Gastroesophageal sphincter (tissue), 4 donors: ENCODE results near the gene CDH4. TPM values are rescaled to one million over a fixed set of nuclear protein-coding genes. Genes with fewer than 3 reads are reported as not detected.

ENCODE experiments used
- ATAC-seq: fragments of 150-250 bp; one replicate; pipeline ENCODE4 v1.9.1; 2016; ENCODE audit warnings: mild to moderate bottlenecking, moderate library complexity
- H3K27ac ChIP-seq, 4 donors: fragments of 200-600 bp; sonication (generic) in 3 of 4; 1 replicate in 3 of 4; 2 replicates in 1 of 4; pipeline ENCODE4 v1.5.1; 2016 to 2019
- H3K27me3 ChIP-seq: fragments of 200-600 bp; sonication (generic); one replicate; pipeline ENCODE4 v1.5.1; 2019
- H3K36me3 ChIP-seq, 2 donors: fragments of 200-600 bp; sonication (generic); one replicate each; pipeline ENCODE4 v1.5.1; 2019; ENCODE audit warnings: control low read depth in 1 of 2
- H3K4me1 ChIP-seq, 3 donors: fragments of 200-600 bp; sonication (generic); 1 replicate in 2 of 3; 2 replicates in 1 of 3; pipeline ENCODE4 v1.5.1; 2016 to 2019; ENCODE audit warnings: control low read depth in 2 of 3
- H3K4me3 ChIP-seq, 2 donors: fragments of 200-600 bp; sonication (generic); one replicate each; pipeline ENCODE4 v1.5.1; 2019; ENCODE audit warnings: mild to moderate bottlenecking in 1 of 2, moderate library complexity in 1 of 2
- H3K9me3 ChIP-seq, 3 donors: fragments of 200-600 bp; sonication (generic); one replicate each; pipeline ENCODE4 v1.5.1; 2017 to 2019; ENCODE audit warnings: control low read depth in 2 of 3
- CTCF ChIP-seq, 4 experiments: fragments of 200-600 bp in 2 of 4; fragments of 450-650 bp in 2 of 4; sonication (generic) in 1 of 4; IDR thresholded peaks; one replicate each; pipeline ENCODE4 v1.5.1; 2017 to 2019; ENCODE audit warnings: antibody characterized with exemption in 4 of 4, mild to moderate bottlenecking in 2 of 4, moderate library complexity in 2 of 4
- EP300 ChIP-seq: sonication (generic); formaldehyde crosslinking; IDR thresholded peaks from one replicate; pipeline ENCODE4 v1.6.1; 2017; ENCODE audit warnings: antibody characterized with exemption, mild to moderate bottlenecking
- POLR2A ChIP-seq, 2 donors: fragments of 450-650 bp; IDR thresholded peaks; one replicate each; pipeline ENCODE4 v1.6.1; 2017; ENCODE audit warnings: antibody characterized with exemption in 2 of 2, mild to moderate bottlenecking in 2 of 2, moderate library complexity in 1 of 2
- POLR2AphosphoS5 ChIP-seq: sonication (generic); formaldehyde crosslinking; IDR thresholded peaks from one replicate; pipeline ENCODE4 v1.6.1; 2017; ENCODE audit warnings: antibody characterized with exemption
- WGBS, 2 donors: methylation state at CpG; one replicate each; pipeline ENCODE4 v1.1.5; 2018; ENCODE audit warnings: low coverage in 1 of 2; 5-methylcytosine and 5-hydroxymethylcytosine counted together
- total RNA-seq, 4 donors: library from RNA; depleted of rRNA; stranded (reverse); fragments of >200 nt; gene quantifications; one replicate each; pipeline ENCODE4 v1.1.0, GENCODE V29; 2016

The CDH4 gene
- total RNA-seq, 4 donors from 2014 or later, result under 0.01 to 1.5 (median 0.42) TPM; not detected in 1

DNA sequence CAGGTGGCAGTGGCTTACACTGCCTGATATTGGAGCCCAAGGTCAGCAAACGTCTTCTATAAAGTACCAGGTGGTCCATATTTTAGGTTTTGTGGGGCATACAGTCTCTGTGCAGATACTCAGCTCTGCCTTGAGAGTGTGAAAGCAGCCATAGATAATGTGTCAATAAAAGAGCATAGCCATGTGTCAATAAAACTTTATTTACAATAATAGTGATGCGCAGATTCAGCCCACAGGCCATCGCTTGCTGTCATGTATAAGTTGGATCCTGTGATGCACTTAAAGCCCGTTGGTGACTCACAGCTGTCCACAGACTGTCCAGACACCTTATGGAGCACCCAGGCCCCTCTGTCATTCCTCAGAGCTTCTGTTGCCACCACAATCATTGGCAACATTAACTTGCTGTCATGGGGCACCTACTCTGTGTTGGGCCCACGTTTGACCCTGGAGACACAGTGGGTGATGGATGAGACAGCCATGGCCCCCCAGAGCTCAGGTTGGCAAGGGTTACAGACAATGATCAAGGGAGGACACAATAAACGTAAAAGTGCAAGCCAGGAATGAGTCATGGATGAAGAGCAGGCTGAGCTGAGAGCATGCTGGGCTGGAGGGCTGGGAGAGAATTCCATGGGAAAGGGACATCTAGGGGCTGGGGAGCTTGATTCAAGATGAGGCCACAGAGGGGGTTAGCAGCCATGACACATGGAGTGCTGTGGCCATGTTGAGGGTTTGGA, 640.0 kb downstream of the CDH4 start:
- Histone ChIP-seq H3K9me3 (peaks cover 0 to 8% (median 0%) of the 10 kb centered on the region in 3 donors), H3K4me1 (no peaks in the 10 kb centered on the region), H3K36me3 (no peaks in the 10 kb centered on the region), H3K4me3 (no peak overlapping the region), H3K27ac (no peak overlapping the region), H3K27me3 (peaks cover 37% of the 10 kb centered on the region)
- whole genome bisulfite sequencing, 2 donors, result 76 to 80% methylated on average over 4 to 5 of the region's 6 CpGs
- no peak for ATAC-seq
- TF ChIP-seq CTCF (IDR thresholded peaks at IDR 0.05) (no peak), EP300 (no peak), POLR2AphosphoS5 (no peak), POLR2A (IDR thresholded peaks at IDR 0.05) (no peak)

- no peak overlapping the region for H3K4me3 ChIP-seq
- no peak overlapping the region for H3K27ac ChIP-seq
- TF ChIP-seq POLR2AphosphoS5 (no peak), EP300 (no peak), CTCF (IDR thresholded peaks at IDR 0.05) (no peak), POLR2A (IDR thresholded peaks at IDR 0.05) (no peak)
- H3K27me3 ChIP-seq, result peaks cover 55% of the 10 kb centered on the region
- peaks cover 0 to 8% (median 0%) of the 10 kb centered on the region in 3 donors for H3K9me3 ChIP-seq
- no peaks in the 10 kb centered on the region for H3K4me1 ChIP-seq
- H3K36me3 ChIP-seq, result no peaks in the 10 kb centered on the region
- WGBS, 2 donors, result no CpG with 5 or more reads among the region's 22 CpGs
- no peak for ATAC-seq
Measured at GRCh38 chr20:61895016-61895415, 643.0 kb downstream of the CDH4 start.

DNA sequence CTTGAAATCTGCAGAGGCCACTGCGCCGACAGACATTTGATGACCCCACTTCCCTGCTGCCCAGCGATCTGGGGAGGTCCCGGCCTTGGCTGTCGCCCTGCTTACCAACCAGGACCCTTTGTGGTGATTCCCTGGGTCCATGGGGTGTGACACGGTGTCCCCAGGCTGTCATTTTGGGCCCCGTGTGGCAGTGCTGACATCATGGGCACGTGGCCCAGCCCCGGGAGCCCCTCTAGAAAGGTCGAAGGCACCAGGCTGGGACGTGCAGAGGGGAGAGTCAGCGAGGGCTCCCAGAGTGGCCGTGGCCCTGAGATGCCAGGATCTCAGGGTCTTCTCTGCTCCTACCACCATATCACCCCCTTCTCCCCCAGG, 643.6 kb downstream of the CDH4 start:
- no peak for ATAC-seq
- Histone ChIP-seq H3K9me3 (peaks cover 0 to 8% (median 0%) of the 10 kb centered on the region in 3 donors), H3K27ac (no peak overlapping the region), H3K4me1 (no peaks in the 10 kb centered on the region), H3K4me3 (no peak overlapping the region), H3K36me3 (no peaks in the 10 kb centered on the region), H3K27me3 (peaks cover 61% of the 10 kb centered on the region)
- TF ChIP-seq CTCF (IDR thresholded peaks at IDR 0.05), result no peak
- TF ChIP-seq POLR2AphosphoS5, result no peak
- no peak for TF ChIP-seq EP300
- no peak for TF ChIP-seq POLR2A (IDR thresholded peaks at IDR 0.05)
- WGBS, 2 donors, result no CpG with 5 or more reads among the region's 13 CpGs

GRCh38 chr20:61896058-61896961, 644.2 kb downstream of the CDH4 start:
- Histone ChIP-seq H3K36me3 (no peaks in the 10 kb centered on the region), H3K27me3 (peaks cover 62% of the 10 kb centered on the region), H3K4me3 (no peak overlapping the region), H3K9me3 (peaks cover 0 to 8% (median 0%) of the 10 kb centered on the region in 3 donors), H3K4me1 (no peaks in the 10 kb centered on the region), H3K27ac (no peak overlapping the region)
- TF ChIP-seq CTCF (IDR thresholded peaks at IDR 0.05), result peak in 3 of 4 experiments; percentile 46 to 74 (median 64)
- no peak for TF ChIP-seq EP300
- WGBS, 2 donors, result 13 to 25% methylated on average over 3 to 6 of the region's 28 CpGs
- ATAC-seq, result peak; percentile 54
